Tibial artery (tissue), 4 donors: ENCODE data around the gene SUCLG2.

Experiments
- DNase-seq, 2 donors: peaks; one replicate each; pipeline ENCODE4 v3.0.0-alpha.2; 2019
- H3K27ac ChIP-seq, 2 donors: fragments of 200-600 bp; sonication (generic) in 1 of 2; 1 replicate in 1 of 2; 2 replicates in 1 of 2; pipeline ENCODE4 v1.5.1; 2018 to 2019; ENCODE audit warnings: mild to moderate bottlenecking in 1 of 2
- H3K27me3 ChIP-seq, 2 donors: fragments of 200-600 bp; sonication (generic) in 1 of 2; one replicate each; pipeline versions ENCODE4 v1.5.1 to v1.6.0; 2016 to 2019
- H3K36me3 ChIP-seq, 3 donors: fragments of 200-600 bp; sonication (generic) in 2 of 3; one replicate each; pipeline ENCODE4 v1.5.1; 2016 to 2019; ENCODE audit warnings: mild to moderate bottlenecking in 2 of 3
- H3K4me1 ChIP-seq, 4 donors: fragments of 200-600 bp; sonication (generic) in 2 of 4; 1 replicate in 3 of 4; 2 replicates in 1 of 4; pipeline ENCODE4 v1.5.1; 2016 to 2019
- H3K4me3 ChIP-seq, 2 donors: fragments of 200-600 bp; sonication (generic) in 1 of 2; 1 replicate in 1 of 2; 2 replicates in 1 of 2; pipeline ENCODE4 v1.5.1; 2018 to 2019; ENCODE audit warnings: mild to moderate bottlenecking in 2 of 2
- H3K9me3 ChIP-seq, 3 donors: fragments of 200-600 bp; sonication (generic) in 1 of 3; one replicate each; pipeline ENCODE4 v1.5.1; 2016 to 2019
- intact Hi-C: fragments of 100-400 bp; cut with DNase I; formaldehyde crosslinking; loops from one replicate; pipeline ENCODE4 v1.15.0; 2023; ENCODE audit warnings: low total_unique reads
- TF ChIP-seq, protein P1 (sequence below), 2 experiments: fragments of 200-600 bp in 1 of 2; fragments of 450-650 bp in 1 of 2; IDR thresholded peaks; one replicate each; pipeline ENCODE4 v1.5.1; 2017 to 2019; ENCODE audit warnings: antibody characterized with exemption in 2 of 2, mild to moderate bottlenecking in 1 of 2, moderate library complexity in 1 of 2

SUCLG2 gene

DNA sequence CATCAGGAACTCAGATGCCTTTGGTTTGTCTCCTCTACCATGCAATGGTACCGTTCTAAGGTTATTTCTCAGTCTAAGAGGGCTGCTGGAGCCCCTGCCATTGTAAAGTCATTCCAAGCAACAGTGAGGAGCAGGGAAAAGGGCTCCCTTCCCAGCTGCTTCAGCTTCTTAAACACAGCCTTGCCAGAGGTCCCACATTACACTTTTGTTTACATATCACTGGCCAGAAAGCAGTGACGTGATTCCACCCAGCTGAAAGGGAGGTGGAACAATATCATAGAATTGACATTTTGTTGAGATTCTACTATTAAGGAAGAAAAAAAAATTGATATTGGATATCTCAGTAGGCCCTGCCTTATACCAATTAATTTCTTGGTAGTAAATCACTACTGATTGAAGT, 194.6 kb downstream of the SUCLG2 start:
- intact Hi-C loops = no loop called here
- Histone ChIP-seq H3K4me3 (no peak overlapping the region), H3K9me3 (no peaks in the 10 kb centered on the region)

DNA sequence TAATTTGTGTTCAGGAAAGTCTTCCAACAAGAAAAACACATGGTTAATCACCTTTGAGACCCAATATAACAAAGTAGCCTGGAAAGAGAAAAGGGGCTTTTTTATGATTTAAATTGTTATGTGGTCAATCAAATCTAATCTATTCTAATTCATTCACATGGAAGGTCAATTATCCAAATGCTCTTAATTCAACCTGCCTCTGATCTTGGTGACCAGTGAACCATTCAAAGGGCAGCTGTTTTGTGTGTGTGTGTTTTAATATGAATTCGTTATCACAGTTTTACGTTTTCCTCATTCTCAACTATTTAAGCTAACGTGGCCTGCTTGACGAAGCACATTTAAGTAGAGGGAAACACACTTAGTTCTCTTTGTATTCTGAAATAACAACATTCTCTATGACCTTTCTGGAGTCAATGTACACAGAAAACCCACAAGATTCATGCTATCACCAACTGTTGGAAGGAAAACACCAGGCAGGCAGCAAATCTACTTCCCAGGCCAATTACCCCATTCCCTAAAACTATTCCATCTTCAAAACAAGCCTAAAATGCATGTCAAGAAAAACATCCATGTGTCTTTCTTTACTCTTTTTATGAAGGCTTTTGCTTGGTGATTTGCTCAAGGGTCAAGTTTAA, 195.4 kb downstream of the SUCLG2 start:
- no peak for DNase-seq

More for the DNA sequence above, 194.6 kb downstream of the SUCLG2 start:
- no peaks in the 10 kb centered on the region for H3K27me3 ChIP-seq
- TF ChIP-seq, protein P1, sequence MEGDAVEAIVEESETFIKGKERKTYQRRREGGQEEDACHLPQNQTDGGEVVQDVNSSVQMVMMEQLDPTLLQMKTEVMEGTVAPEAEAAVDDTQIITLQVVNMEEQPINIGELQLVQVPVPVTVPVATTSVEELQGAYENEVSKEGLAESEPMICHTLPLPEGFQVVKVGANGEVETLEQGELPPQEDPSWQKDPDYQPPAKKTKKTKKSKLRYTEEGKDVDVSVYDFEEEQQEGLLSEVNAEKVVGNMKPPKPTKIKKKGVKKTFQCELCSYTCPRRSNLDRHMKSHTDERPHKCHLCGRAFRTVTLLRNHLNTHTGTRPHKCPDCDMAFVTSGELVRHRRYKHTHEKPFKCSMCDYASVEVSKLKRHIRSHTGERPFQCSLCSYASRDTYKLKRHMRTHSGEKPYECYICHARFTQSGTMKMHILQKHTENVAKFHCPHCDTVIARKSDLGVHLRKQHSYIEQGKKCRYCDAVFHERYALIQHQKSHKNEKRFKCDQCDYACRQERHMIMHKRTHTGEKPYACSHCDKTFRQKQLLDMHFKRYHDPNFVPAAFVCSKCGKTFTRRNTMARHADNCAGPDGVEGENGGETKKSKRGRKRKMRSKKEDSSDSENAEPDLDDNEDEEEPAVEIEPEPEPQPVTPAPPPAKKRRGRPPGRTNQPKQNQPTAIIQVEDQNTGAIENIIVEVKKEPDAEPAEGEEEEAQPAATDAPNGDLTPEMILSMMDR (IDR thresholded peaks at IDR 0.05) = no peak
- no peak overlapping the region for H3K27ac ChIP-seq
- no peaks in the 10 kb centered on the region for H3K36me3 ChIP-seq
- H3K4me1 ChIP-seq = no peaks in the 10 kb centered on the region
- no peak for DNase-seq

DNA sequence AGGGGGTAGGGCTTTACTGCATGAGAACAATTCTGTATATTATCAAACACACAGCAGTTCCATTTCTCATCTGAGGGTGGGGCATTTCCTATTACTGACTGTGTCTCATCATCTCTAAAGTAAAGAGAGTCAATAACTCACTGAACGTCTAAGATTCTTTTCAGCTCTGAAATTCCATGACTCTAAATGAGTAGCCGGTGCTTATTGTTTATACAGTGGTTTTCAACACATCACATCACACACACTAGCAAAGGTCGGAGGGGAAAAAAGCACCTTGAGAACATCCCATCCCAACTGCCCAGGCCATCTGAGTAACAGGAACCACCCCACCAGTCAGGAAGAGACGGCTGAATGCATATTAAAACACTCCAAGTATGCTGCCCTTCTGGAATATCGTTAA, 196.0 kb downstream of the SUCLG2 start:
- Histone ChIP-seq H3K36me3 (no peaks in the 10 kb centered on the region), H3K4me1 (no peaks in the 10 kb centered on the region), H3K9me3 (no peaks in the 10 kb centered on the region), H3K27ac (no peak overlapping the region), H3K4me3 (no peak overlapping the region), H3K27me3 (no peaks in the 10 kb centered on the region)
- DNase-seq = no peak
- intact Hi-C loops = no loop called here
- TF ChIP-seq, protein P1 (IDR thresholded peaks at IDR 0.05) = no peak

More for the DNA sequence above, 195.4 kb downstream of the SUCLG2 start:
- no peak overlapping the region for H3K27ac ChIP-seq
- intact Hi-C loops = no loop called here
- no peaks in the 10 kb centered on the region for H3K36me3 ChIP-seq
- no peak overlapping the region for H3K4me3 ChIP-seq
- TF ChIP-seq, protein P1 (IDR thresholded peaks at IDR 0.05) = no peak
- no peaks in the 10 kb centered on the region for H3K4me1 ChIP-seq
- H3K9me3 ChIP-seq = no peaks in the 10 kb centered on the region
- no peaks in the 10 kb centered on the region for H3K27me3 ChIP-seq

DNA sequence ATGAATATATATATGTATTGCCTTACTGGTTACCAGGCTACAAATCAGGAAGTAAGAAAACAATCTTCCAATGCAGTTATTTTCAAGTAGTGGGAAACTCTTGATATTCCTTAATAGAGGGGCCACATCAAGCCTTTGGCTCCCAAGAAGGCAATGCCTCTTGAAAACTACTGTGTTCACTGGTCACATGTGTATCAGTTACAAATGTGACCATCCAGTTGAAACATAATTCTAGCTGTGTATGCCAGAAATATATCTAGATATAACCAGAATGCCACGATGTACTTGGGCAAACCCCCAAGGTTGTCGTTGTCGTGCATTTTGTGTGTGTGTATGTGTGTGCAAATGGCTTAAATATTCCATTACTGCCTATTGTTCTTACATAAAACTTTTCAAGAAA, 200.8 kb downstream of the SUCLG2 start:
- no peak overlapping the region for H3K4me3 ChIP-seq
- no peaks in the 10 kb centered on the region for H3K27me3 ChIP-seq
- DNase-seq = no peak
- intact Hi-C loops = no loop called here
- H3K36me3 ChIP-seq = no peaks in the 10 kb centered on the region
- TF ChIP-seq, protein P1 (IDR thresholded peaks at IDR 0.05) = no peak
- no peaks in the 10 kb centered on the region for H3K4me1 ChIP-seq
- no peak overlapping the region for H3K27ac ChIP-seq
- H3K9me3 ChIP-seq = no peaks in the 10 kb centered on the region

DNA sequence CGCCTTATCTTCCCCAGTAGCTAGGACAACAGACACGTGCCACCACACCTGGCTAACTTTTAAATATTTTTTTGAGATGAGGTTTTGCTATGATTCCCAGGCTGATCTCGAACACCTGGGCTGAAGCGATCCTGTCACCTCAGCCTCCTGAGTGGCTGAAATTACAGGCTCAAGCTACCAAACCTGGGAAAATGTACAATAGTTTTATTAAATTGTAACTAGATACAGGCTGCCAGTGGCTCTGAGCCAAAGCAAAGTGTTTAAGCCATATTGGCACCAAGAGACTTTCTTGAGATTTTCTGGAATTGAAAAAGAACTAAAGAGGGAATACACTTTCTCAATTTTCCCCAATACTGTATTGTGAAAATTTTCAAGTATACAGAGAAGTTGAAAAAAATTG, 204.3 kb downstream of the SUCLG2 start:
- H3K9me3 ChIP-seq = no peaks in the 10 kb centered on the region
- intact Hi-C loops = no loop called here
- no peak for DNase-seq
- H3K36me3 ChIP-seq = no peaks in the 10 kb centered on the region
- no peaks in the 10 kb centered on the region for H3K27me3 ChIP-seq
- no peak overlapping the region for H3K4me3 ChIP-seq
- no peaks in the 10 kb centered on the region for H3K4me1 ChIP-seq
- no peak overlapping the region for H3K27ac ChIP-seq
- TF ChIP-seq, protein P1 (IDR thresholded peaks at IDR 0.05) = no peak

DNA sequence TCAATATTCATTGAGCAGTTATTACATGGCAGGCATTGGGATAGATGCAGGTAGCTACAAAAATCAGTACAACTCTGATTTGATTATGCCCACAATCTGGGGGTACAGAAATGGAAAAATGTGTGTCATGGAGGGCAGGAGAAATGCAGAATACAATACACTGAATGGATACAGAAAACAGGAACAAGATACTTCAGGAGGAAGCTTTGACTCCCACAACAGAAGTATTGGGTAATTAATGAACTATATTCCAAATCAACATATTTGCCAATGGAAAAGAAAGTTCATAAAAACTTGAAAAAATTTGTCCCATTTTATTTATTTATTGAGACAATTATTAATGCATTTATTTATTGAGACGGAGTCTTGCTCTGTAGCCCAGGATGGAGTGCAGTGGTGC, 207.0 kb downstream of the SUCLG2 start:
- intact Hi-C loops = no loop called here
- H3K27ac ChIP-seq = no peak overlapping the region
- no peak overlapping the region for H3K4me3 ChIP-seq
- TF ChIP-seq, protein P1 (IDR thresholded peaks at IDR 0.05) = no peak
- no peaks in the 10 kb centered on the region for H3K27me3 ChIP-seq
- H3K9me3 ChIP-seq = no peaks in the 10 kb centered on the region
- no peaks in the 10 kb centered on the region for H3K4me1 ChIP-seq
- no peaks in the 10 kb centered on the region for H3K36me3 ChIP-seq
- DNase-seq = no peak
